RWPE1 (cell line): ENCODE results near the gene ZMYND8.
A peak's percentile ranks its signal among the peaks of the same experiment; 100 is the strongest.
"Not testable (repeated sequence)": the region's sequence is repeated elsewhere in the genome, so short reads cannot be mapped to it uniquely, and the experiment has no call there.

Experiments used
- CTCF ChIA-PET: fragments of 350-600 bp; sonication (Branson Sonifier 250); formaldehyde crosslinking; extraction: SDS; loops from one replicate; lab custom pipeline; 2021; lab: Yijun Ruan, JAX
- POLR2A ChIA-PET: fragments of 400-600 bp; formaldehyde crosslinking; extraction: SDS; loops from one replicate; lab custom pipeline; 2020; ENCODE audit warnings: antibody characterized with exemption; ENCODE audit not compliant: low non-redundant PET; lab: Yijun Ruan, JAX
- DNase-seq: peaks from one replicate; pipeline ENCODE4 v3.0.0; 2012; ENCODE audit warnings: low spot score
- H3K27ac ChIP-seq: fragments of 450-650 bp; 2 replicates; pipeline ENCODE4 v1.5.1; 2017
- TF ChIP-seq, protein P1 (sequence below): fragments of 450-650 bp; conservative IDR thresholded peaks from 2 replicates; pipeline ENCODE4 v1.5.1; 2017; ENCODE audit warnings: low read depth, mild to moderate bottlenecking

Gene ZMYND8

DNA sequence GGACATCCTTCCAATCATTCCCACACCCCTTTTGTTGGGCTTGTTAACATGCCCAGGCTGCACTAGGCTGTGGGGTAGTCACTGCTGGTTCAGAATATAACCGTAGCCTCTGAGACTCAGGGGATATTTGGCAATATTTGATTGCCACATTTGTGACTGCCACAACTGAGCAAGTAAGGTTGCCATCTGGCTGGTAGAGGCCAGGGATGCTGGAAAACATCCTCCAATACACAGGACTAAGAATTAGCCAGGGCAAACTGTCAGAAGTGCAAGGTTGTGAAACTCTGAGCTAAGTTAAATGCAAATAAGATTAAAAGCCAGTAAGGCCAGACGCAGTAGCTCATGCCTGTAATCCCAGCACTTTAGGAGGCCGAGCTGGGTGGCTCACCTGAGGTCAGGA lies 112.0 kb downstream of the ZMYND8 start:
- peak overlapping the region; percentile 54 for H3K27ac ChIP-seq
- DNase-seq, result no peak
- ChIA-PET POLR2A (no interaction called here), CTCF (interaction anchor here (0.6 to 1.1 kb wide), 3 partner anchors 42 to 1534 kb away, joined by 3 to 6 read pairs (median 3); no protein-coding TSS in a partner anchor)
- TF ChIP-seq, protein P1, sequence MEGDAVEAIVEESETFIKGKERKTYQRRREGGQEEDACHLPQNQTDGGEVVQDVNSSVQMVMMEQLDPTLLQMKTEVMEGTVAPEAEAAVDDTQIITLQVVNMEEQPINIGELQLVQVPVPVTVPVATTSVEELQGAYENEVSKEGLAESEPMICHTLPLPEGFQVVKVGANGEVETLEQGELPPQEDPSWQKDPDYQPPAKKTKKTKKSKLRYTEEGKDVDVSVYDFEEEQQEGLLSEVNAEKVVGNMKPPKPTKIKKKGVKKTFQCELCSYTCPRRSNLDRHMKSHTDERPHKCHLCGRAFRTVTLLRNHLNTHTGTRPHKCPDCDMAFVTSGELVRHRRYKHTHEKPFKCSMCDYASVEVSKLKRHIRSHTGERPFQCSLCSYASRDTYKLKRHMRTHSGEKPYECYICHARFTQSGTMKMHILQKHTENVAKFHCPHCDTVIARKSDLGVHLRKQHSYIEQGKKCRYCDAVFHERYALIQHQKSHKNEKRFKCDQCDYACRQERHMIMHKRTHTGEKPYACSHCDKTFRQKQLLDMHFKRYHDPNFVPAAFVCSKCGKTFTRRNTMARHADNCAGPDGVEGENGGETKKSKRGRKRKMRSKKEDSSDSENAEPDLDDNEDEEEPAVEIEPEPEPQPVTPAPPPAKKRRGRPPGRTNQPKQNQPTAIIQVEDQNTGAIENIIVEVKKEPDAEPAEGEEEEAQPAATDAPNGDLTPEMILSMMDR, result no peak

DNA sequence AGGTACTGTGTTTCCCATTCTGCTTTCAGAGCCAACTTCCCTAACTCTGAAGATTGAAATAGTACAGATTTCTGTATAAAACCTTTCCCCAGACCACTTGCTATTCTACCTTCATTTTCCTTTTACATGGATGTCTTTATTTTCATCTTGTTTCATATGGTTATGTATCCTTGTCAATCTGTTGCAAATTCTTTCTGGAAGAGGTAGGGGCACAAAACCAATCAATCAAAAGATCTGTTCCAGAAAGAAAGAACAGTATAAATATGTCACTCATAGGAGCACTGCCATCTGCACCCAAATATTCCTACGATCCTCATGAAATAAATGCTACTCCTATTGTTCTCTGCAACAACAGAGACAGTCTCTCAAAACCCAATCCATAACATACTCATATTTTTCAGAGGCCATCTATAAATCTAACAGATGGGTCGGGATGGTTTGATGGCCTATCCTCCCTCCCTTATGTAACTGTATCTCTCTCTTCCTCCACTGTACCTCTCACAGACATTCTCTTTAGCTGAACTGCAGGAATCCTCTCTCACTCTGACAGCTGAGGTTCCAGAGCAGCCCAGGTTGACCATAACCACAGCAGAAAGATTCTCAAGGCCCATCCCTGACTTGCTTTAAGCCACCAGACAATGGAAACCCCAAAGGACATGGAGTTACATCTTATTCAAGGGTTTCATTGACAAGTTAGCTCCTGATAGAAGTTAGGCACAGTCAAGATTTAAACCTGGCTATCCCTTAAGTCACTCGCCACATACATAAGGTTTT lies 112.8 kb downstream of the ZMYND8 start:
- no peak overlapping the region for H3K27ac ChIP-seq
- ChIA-PET POLR2A (no interaction called here), CTCF (interaction anchor here (0.6 to 1.8 kb wide), 5 partner anchors 15 to 479 kb away, joined by 3 to 5 read pairs (median 3); no protein-coding TSS in a partner anchor)
- DNase-seq, result no peak
- TF ChIP-seq, protein P1, result no peak

DNA sequence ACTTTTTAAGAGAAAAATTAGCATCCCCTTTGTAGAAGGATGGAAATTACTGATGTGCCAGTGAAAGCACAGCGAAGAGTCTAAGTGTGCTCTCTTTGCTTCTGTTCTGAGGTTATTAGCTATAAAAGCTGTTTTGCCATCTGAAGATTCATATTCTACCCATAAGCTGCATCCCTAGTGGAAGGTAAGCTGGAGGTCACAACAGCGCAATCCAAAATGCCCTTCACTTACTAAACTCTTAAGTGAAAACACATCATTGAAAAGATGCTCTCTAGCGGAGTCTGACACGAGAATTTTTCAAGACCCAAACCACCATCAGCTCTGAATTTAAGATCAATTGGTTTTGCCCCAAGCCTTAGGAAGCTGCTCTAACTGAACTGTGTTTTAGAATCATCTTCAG lies 113.5 kb downstream of the ZMYND8 start:
- no peak overlapping the region for H3K27ac ChIP-seq

DNA sequence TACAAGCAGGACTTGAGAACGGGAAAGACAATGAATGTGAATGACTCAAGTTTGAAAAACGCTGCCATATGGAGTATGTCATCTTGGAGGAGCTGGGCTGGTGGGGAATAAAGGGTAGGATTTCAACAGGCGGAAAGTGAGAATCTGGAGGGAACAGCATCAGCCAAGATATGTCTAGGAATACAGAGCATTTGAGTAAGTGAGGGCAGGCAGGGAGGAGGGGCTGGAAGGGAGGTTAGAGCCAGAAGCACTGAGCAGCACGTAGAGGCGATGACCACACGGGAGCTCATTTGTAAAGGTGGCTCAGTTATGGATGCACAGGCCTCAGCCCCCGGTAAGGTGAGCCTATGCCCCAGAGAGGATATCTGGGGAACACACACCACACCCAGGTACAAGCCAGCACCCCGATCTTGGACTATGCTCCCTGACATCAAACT lies 115.1 kb downstream of the ZMYND8 start:
- ChIA-PET POLR2A (interaction anchor here (0.7 kb wide), 1 partner anchor 238 kb away, joined by 7 read pairs; no protein-coding TSS in a partner anchor), CTCF (interaction anchor here (0.6 to 1.2 kb wide), 4 partner anchors 9 to 259 kb away, joined by 3 to 8 read pairs (median 4); no protein-coding TSS in a partner anchor)
- DNase-seq, result no peak
- H3K27ac ChIP-seq, result peak overlapping the region; percentile 24
- TF ChIP-seq, protein P1, result no peak

More for the DNA sequence above, 113.5 kb downstream of the ZMYND8 start:
- DNase-seq, result no peak
- ChIA-PET CTCF (interaction anchor here (0.6 to 1.8 kb wide), 5 partner anchors 14 to 478 kb away, joined by 3 to 5 read pairs (median 3); no protein-coding TSS in a partner anchor), POLR2A (interaction anchor here (0.6 kb wide), 1 partner anchor 77 kb away, joined by 3 read pairs; no protein-coding TSS in a partner anchor)
- TF ChIP-seq, protein P1, result no peak

DNA sequence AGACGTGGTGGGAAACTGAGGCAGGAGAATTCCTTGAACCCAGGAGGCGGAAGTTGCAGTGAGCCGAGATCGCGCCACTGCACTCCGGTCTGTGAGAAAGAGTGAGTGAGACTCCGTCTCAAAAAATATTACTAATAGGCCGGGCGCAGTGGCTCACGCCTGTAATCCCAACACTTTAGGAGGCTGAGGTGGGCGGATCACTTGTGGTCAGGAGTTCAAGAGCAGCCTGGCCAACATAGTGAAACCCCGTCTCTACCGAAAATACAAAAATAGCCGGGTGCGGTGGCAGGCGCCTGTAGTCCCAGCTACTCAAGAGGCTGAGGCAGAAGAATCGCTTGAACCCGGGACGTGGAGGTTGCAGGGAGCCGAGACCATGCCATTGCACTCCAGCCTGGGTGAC lies 116.4 kb downstream of the ZMYND8 start:
- peak overlapping the region; percentile 24 for H3K27ac ChIP-seq

DNA sequence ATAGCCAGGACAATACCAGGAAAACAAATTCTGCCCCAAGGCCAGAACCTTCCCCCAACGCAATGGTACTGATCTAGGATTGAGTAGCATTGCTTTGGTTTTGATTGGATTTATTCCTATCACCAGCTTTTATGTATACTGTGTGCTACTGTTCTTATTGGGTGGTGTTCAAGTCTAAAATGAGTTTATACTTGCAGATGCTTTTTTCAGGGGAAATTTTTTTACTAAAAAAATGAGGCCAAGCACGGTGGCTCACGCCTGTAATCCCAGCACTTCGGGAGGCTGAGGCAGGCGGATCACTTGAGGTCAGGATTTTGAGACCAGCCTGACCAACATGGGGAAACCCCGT lies 116.8 kb downstream of the ZMYND8 start:
- DNase-seq, result no peak
- POLR2A ChIA-PET, result no interaction called here
- CTCF ChIA-PET, result no interaction called here
- TF ChIP-seq, protein P1, result no peak
- peak overlapping the region; percentile 24; the same call in 1 of the 2 replicates for H3K27ac ChIP-seq

More for the DNA sequence above, 116.4 kb downstream of the ZMYND8 start:
- DNase-seq, POLR2A ChIA-PET: not testable (repeated sequence)
- CTCF ChIA-PET, result interaction anchor here (0.9 kb wide), 1 partner anchor 13 kb away, joined by 5 read pairs; no protein-coding TSS in a partner anchor
